Endothelial cell of umbilical vein (primary cell): ENCODE data around the gene MAP4K2.

Source experiments
- CTCF ChIP-seq, 2 donors: IDR thresholded peaks; 1 replicate in 1 of 2; 2 replicates in 1 of 2; pipeline ENCODE4 v1.5.1; 2011; ENCODE audit warnings: low read length in 2 of 2, mild to moderate bottlenecking in 2 of 2, moderate library complexity in 2 of 2, control low read depth in 1 of 2, inconsistent platforms in 1 of 2, low read depth in 1 of 2; ENCODE audit not compliant: insufficient read depth in 1 of 2; ENCODE audit errors: extremely low read depth in 1 of 2
- EZH2 ChIP-seq: IDR thresholded peaks from 2 replicates; pipeline ENCODE4 v1.6.1; 2012; ENCODE audit warnings: borderline replicate concordance, low read depth, mild to moderate bottlenecking, moderate library complexity, low read length, inconsistent platforms; ENCODE audit not compliant: severe bottlenecking
- FOS ChIP-seq: IDR thresholded peaks from 2 replicates; pipeline ENCODE4 v1.6.1; 2011; ENCODE audit warnings: mild to moderate bottlenecking, low read length, moderate library complexity, borderline replicate concordance; ENCODE audit not compliant: insufficient read depth
- GATA2 ChIP-seq: IDR thresholded peaks from 2 replicates; pipeline ENCODE4 v1.7.0; 2011; ENCODE audit warnings: low read depth, mild to moderate bottlenecking, moderate library complexity, mixed read lengths, low read length; ENCODE audit not compliant: insufficient read length, insufficient read depth
- JUN ChIP-seq: IDR thresholded peaks from 2 replicates; pipeline ENCODE4 v1.6.1; 2011; ENCODE audit warnings: borderline replicate concordance, low read depth; ENCODE audit not compliant: insufficient read length, insufficient read depth
- MAX ChIP-seq: IDR thresholded peaks from 2 replicates; pipeline ENCODE4 v1.6.1; 2011; ENCODE audit not compliant: insufficient read depth, insufficient read length
- MYC ChIP-seq: IDR thresholded peaks from one replicate; pipeline ENCODE4 v1.6.1; 2011; ENCODE audit warnings: mild to moderate bottlenecking, low read depth, low read length
- POLR2A ChIP-seq: IDR thresholded peaks from 2 replicates; pipeline ENCODE4 v1.6.1; 2012; ENCODE audit warnings: low read depth, mild to moderate bottlenecking, control low read depth, low read length
- POLR2AphosphoS5 ChIP-seq: IDR thresholded peaks from 2 replicates; pipeline ENCODE4 v1.6.1; 2012; ENCODE audit warnings: low read depth, mild to moderate bottlenecking, control low read depth, low read length, moderate library complexity; ENCODE audit not compliant: insufficient read depth

GRCh38 chr11:64809781-64810241 is 6.8 kb upstream of the MAP4K2 start:
- TF ChIP-seq POLR2A: no peak
- no peak for TF ChIP-seq CTCF (IDR thresholded peaks at IDR 0.05; ENCODE audit: extremely low read depth in 1 of 2, insufficient read depth in 1 of 2, low read depth in 1 of 2, low read length in 2 of 2)
- no peak for TF ChIP-seq EZH2
- no peak for TF ChIP-seq POLR2AphosphoS5
- no peak for TF ChIP-seq JUN
- TF ChIP-seq MYC: no peak
- TF ChIP-seq MAX: no peak
- no peak for TF ChIP-seq FOS
- no peak for TF ChIP-seq GATA2
